Anterior cingulate cortex (tissue), 58 donors: ENCODE measurements around the gene CEP70.
"Not testable (repeated sequence)": the region's sequence is repeated elsewhere in the genome, so short reads cannot be mapped to it uniquely, and the experiment has no call there.

Experiments
- DNase-seq, 58 donors: peaks; one replicate each; lab custom pipeline; 2025; lab: John Stamatoyannopoulos, UW

Gene CEP70

DNA sequence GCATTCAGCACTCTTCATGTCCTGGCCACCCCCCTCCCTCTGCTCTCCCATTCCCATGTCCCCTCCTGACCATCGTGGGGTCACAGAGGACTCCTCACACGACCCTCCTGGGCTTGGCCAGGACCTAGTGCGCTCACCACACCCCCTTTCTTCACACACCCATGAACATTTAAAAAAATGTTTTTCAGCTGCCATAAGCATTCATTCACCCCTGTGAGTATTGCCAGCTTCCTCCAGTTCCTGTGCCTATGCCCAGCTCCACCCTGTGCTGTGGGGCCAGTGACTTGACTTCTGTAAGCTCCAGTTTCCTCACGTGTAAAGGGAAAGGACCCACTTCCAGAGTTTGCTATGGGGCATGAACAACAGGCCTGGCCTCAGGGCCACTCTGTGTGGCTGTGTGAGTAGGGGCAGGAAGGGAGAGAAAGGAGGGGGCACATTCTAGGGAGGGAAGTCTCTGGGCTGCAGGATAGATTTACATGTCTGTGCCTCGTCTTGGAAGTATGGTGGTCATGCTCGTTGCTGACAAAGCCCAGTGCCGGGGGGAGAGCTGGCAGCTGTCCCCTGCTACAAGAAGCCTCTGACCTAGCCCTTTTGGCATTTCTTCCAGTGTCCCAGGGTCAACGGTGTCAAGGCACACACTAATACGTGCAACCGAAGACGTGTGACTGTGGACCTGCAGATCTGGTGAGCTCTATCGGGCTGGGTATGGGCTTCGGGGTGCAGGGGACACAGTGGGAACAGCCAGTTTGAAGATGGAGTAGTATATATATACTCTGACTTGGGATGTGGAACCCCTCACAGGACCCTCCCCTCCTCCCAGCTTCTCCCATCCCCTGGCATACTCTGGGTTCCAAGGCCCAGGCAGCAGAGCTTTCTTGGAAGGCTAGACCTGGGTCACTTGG lies 136.8 kb downstream of the CEP70 start:
- no peak for DNase-seq

- DNase-seq: no peak
Measured at GRCh38 chr3:138455801-138456716, 138.0 kb downstream of the CEP70 start.

- not testable (repeated sequence) for DNase-seq
Measured at GRCh38 chr3:138453940-138454339, 140.1 kb downstream of the CEP70 start.

GRCh38 chr3:138452436-138452835 lies 141.6 kb downstream of the CEP70 start:
- DNase-seq: no peak

- DNase-seq: no peak
Measured at GRCh38 chr3:138451595-138452162, 142.4 kb downstream of the CEP70 start.

DNA sequence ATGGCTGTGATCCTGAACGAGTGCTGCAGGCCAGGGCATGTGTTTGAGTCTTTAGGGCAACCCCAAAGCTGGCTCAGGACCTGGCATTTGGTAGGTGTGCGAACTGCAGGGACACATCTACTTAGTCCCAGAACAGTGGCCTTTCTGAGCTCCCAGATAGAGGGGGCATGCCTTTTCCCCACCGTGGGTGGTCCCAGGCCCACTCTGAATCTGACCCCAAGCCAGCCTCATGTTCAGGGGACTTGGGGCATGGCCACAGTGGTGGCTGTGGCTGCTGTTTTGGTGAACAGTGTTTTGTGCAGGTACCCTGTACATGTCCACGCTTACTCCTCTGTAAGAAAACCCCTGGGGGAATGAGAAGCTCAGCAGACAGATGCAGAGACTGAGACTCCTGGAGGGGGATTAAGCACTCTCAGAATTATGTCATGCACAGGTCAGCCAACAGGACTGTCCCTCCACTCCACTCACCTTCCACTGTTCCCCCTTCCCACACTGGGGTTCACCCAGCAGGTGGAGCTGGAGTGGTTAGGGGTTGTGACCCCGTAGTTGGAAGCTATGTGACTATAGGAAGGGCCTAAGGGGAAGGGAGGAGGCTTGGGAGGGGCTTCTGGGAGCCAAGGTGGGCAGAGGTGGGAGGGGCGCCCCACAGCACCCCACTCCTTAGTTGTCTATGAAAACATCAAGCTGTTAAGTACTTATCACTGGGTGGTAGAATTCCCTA lies 143.2 kb downstream of the CEP70 start:
- no peak for DNase-seq

GRCh38 chr3:138450181-138450580 lies 143.9 kb downstream of the CEP70 start:
- no peak for DNase-seq

DNA sequence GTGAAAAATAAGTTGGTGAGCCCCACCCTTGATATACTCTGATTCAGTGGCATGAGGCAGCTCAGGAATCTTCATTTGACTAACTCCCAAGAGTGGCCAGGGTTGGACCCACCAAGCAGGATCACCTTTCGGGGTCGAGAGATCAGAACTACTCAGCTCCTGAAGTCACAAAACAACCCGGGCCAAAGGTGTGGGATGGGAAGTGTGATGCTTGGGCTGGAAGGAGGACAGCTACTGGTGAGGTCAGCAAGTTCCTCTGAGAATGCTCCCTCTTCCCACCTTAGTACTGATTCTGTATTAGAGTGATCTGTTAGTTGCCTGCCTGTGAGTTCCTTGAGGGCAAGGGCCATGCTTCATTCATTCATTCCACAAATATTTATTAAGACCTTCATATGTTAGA lies 144.6 kb downstream of the CEP70 start:
- DNase-seq: no peak

GRCh38 chr3:138448631-138449030 lies 145.4 kb downstream of the CEP70 start:
- DNase-seq: no peak

DNA sequence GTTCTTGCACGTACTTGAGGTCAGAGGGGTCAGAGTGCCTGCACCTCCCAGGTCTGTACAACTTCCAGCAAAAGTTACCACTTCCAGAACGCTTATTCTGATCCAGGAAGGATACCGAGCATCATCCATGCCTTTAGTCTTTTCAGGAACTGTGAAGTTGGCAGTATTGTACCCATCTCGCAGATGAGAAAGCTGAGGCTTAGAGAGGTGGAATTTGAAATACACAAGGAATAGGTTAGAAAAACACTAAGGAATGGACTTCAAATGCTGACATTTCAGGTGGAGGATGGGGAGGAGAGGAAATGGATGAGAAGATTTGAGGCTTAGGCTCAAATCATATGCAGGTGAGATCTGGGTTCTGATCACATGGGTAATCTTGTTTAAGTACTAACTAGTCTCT lies 148.4 kb downstream of the CEP70 start:
- no peak for DNase-seq

- DNase-seq: no peak
Measured at GRCh38 chr3:138445236-138445635, 148.8 kb downstream of the CEP70 start.
